B cell (primary cell): Measurements from ENCODE around the gene CCDC9B. TPM values are rescaled to one million over a fixed set of nuclear protein-coding genes. Genes with fewer than 3 reads are reported as not detected.

Experiments used
- ATAC-seq: fragments of 200-7000 bp; cut with Tn5 transposase; one replicate; pipeline ENCODE4 v1.10.0; 2021; ENCODE audit warnings: low read depth, mild to moderate bottlenecking, moderate number of reproducible peaks, moderate library complexity
- CTCF ChIA-PET: fragments of 350-600 bp; sonication (Branson Sonifier 250); formaldehyde crosslinking; loops from one replicate; lab custom pipeline; 2021; ENCODE audit warnings: antibody characterized with exemption, inconsistent platforms; lab: Charles Lee
- POLR2A ChIA-PET: fragments of 350-600 bp; sonication (Branson Sonifier 250); formaldehyde crosslinking; loops from one replicate; lab custom pipeline; 2021; ENCODE audit warnings: antibody characterized with exemption; lab: Charles Lee
- DNase-seq: peaks from one replicate; pipeline ENCODE4 v3.0.0; 2013
- H2AFZ ChIP-seq: 2 replicates; pipeline ENCODE4 v1.6.1; 2012; ENCODE audit warnings: mild to moderate bottlenecking, low read depth, low read length; ENCODE audit not compliant: insufficient read depth, poor library complexity, severe bottlenecking
- H3K27ac ChIP-seq, 2 donors: 1 replicate in 1 of 2; 2 replicates in 1 of 2; pipeline ENCODE4 v1.5.1; 2012 to 2013; ENCODE audit warnings: low read length in 2 of 2, mild to moderate bottlenecking in 2 of 2, moderate library complexity in 1 of 2
- H3K27me3 ChIP-seq, 4 experiments: fragments of 200-600 bp in 1 of 4; sonication (generic) in 1 of 4; replicated peaks in 1 of 4; 1 replicate in 2 of 4; 2 replicates in 2 of 4; pipeline versions ENCODE4 v1.6.1 to v1.7.0; 2013 to 2016; ENCODE audit warnings: low read length in 3 of 4, mild to moderate bottlenecking in 2 of 4, mixed read lengths in 1 of 4, moderate library complexity in 1 of 4; ENCODE audit not compliant: insufficient read depth in 4 of 4, control insufficient read depth in 3 of 4; ENCODE audit errors: control extremely low read depth in 1 of 4
- H3K36me3 ChIP-seq, 2 experiments: replicated peaks in 1 of 2; 1 replicate in 1 of 2; 2 replicates in 1 of 2; pipeline versions ENCODE4 v1.6.1 to v1.7.1; 2013; ENCODE audit warnings: low read length in 1 of 2; ENCODE audit not compliant: insufficient read depth in 2 of 2, control insufficient read depth in 1 of 2; ENCODE audit errors: control extremely low read depth in 1 of 2, extremely low read depth in 1 of 2
- H3K4me1 ChIP-seq, 2 donors: fragments of 200-600 bp in 1 of 2; sonication (generic) in 1 of 2; 1 replicate in 1 of 2; 2 replicates in 1 of 2; pipeline versions ENCODE4 v1.5.1 to v1.6.1; 2013 to 2017; ENCODE audit warnings: low read length in 2 of 2; ENCODE audit not compliant: control insufficient read depth in 2 of 2, insufficient read depth in 2 of 2
- H3K4me2 ChIP-seq: replicated peaks from 2 replicates; pipeline ENCODE3; 2012; ENCODE audit warnings: mild to moderate bottlenecking, low read depth, low read length; ENCODE audit not compliant: poor library complexity, severe bottlenecking
- H3K4me3 ChIP-seq, 5 experiments: fragments of 200-600 bp in 1 of 5; sonication (generic) in 1 of 5; 1 replicate in 3 of 5; 2 replicates in 2 of 5; pipeline versions ENCODE4 v1.5.1 to v1.7.0; 2011 to 2016; ENCODE audit warnings: low read length in 4 of 5, mild to moderate bottlenecking in 4 of 5, low read depth in 2 of 5, control low read depth in 1 of 5, moderate library complexity in 1 of 5; ENCODE audit not compliant: insufficient read depth in 1 of 5; ENCODE audit errors: control extremely low read depth in 1 of 5, extremely low read depth in 1 of 5
- H3K79me2 ChIP-seq: fragments of 200-600 bp; sonication (generic); one replicate; pipeline ENCODE4 v1.6.0; 2016; ENCODE audit warnings: low read length; ENCODE audit not compliant: control insufficient read depth, insufficient read depth
- H3K9ac ChIP-seq: fragments of 200-600 bp; sonication (generic); 2 replicates; pipeline ENCODE4 v1.6.1; 2017; ENCODE audit warnings: mild to moderate bottlenecking, low read length, moderate library complexity
- H3K9me3 ChIP-seq, 3 donors: one replicate each; pipeline versions ENCODE4 v1.6.1 to v1.7.1; 2013; ENCODE audit warnings: low read length in 2 of 3; ENCODE audit not compliant: control insufficient read depth in 2 of 3, insufficient read depth in 1 of 3; ENCODE audit errors: control extremely low read depth in 1 of 3
- H4K20me1 ChIP-seq: 2 replicates; pipeline ENCODE4 v1.6.0; 2012; ENCODE audit warnings: mild to moderate bottlenecking, low read length; ENCODE audit not compliant: insufficient read depth, control insufficient read depth, poor library complexity, severe bottlenecking
- H3K27ac Mint-ChIP-seq: one replicate; pipeline ENCODE4 v1.8.0; 2021; ENCODE audit warnings: mixed read lengths
- H3K27me3 Mint-ChIP-seq: one replicate; pipeline ENCODE4 v1.8.0; 2021; ENCODE audit warnings: mixed read lengths
- H3K4me1 Mint-ChIP-seq: one replicate; pipeline ENCODE4 v1.8.0; 2021; ENCODE audit warnings: mixed read lengths
- H3K4me3 Mint-ChIP-seq: one replicate; pipeline ENCODE4 v1.8.0; 2021; ENCODE audit warnings: mixed read lengths
- H3K9me3 Mint-ChIP-seq: one replicate; pipeline ENCODE4 v1.8.0; 2022; ENCODE audit warnings: mixed read lengths; ENCODE audit not compliant: insufficient read depth
- EZH2 ChIP-seq: IDR thresholded peaks from 2 replicates; pipeline ENCODE4 v1.6.1; 2012; ENCODE audit warnings: borderline replicate concordance, low read depth, mild to moderate bottlenecking, moderate library complexity, low read length; ENCODE audit not compliant: insufficient read depth, poor library complexity, severe bottlenecking
- WGBS: methylation state at CpG from one replicate; pipeline ENCODE4 v1.1.5; 2013; ENCODE audit warnings: missing lambda C conversion rate; ENCODE audit not compliant: insufficient coverage; 5-methylcytosine and 5-hydroxymethylcytosine counted together
- intact Hi-C: fragments of 100-400 bp; cut with micrococcal nuclease; formaldehyde crosslinking; loops from one replicate; pipeline ENCODE4 v1.10.0; 2022
- polyA plus RNA-seq: library from polyadenylated mRNA; depleted of rRNA; stranded (reverse); fragments of >200 nt; gene quantifications from 2 replicates; pipeline ENCODE4 v1.2.3, GENCODE V29; 2012
- total RNA-seq, 2 donors: library from RNA; stranded (reverse); fragments of 120-200 nt in 1 of 2; gene quantifications; 1 replicate in 1 of 2; 2 replicates in 1 of 2; pipeline versions ENCODE4 v1.2.3 to v1.2.4, GENCODE V29; 2013 to 2022
- TF ChIP-seq, protein P1 (sequence below): fragments of 200-600 bp; IDR thresholded peaks from one replicate; pipeline ENCODE4 v1.8.0; 2022; ENCODE audit warnings: antibody characterized with exemption, mild to moderate bottlenecking

Gene CCDC9B
- total and polyA plus RNA-seq, 2 donors (not counting 1 experiment from before 2014, with no cell fraction given): 1.6 to 2.4 TPM

DNA sequence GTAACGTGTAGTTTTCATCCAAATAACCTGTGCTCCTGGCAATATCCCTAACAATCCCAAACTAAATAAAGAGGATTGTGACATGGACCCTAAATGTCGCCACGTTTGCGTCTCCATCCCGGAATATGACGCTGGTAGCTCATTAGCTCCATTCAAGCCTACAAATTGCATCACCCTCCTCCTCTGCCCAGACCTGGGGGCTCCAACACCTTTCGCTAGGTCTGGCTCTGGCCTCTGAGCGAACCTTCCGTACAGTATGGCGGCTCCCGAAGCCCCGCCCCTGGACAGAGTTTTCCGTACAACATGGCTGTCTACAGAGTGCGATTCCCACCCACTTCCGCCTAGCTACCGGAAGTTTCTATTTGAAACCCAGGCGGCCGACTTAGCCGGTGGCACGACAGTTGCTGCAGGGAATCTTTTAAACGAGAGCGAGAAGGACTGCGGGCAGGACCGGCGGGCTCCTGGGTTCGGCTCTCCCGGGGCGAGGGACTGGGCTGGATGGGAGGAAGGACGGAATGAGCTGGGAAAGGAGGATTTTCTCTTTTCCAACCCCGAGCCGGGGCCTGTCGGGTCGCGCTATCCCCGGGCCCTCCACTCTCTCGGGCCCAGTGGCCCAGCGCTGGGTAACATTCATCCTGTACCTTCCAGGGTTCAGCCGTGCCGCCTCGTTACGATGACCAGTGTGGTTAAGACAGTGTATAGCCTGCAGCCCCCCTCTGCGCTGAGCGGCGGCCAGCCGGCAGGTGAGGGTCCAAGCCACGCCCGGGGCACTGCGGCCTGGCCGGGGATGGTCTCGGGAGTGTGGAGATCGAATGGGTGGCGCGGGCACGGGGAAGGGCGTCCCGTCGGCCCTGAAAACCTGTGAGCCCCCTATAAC is 42.1 kb upstream of the CCDC9B start, which contains the start of gene KNSTRN:
Gene KNSTRN (plus strand): TSS at position 142 of the 877 bp plus-strand sequence. CDS start 115 bp downstream, at position 257.
- Mint-ChIP-seq H3K4me3 (peak within 1 kb of the TSS; percentile 98), H3K27ac (peak within 1 kb of the TSS; percentile 82), H3K4me1 (peaks cover 12% of the 10 kb centered on the region), H3K9me3 (no peaks in the 10 kb centered on the region), H3K27me3 (no peaks in the 10 kb centered on the region)
- peaks cover 11% of the 10 kb centered on the region for H3K79me2 ChIP-seq
- 9% methylated on average over 52 of the region's 57 CpGs for WGBS
- ChIA-PET CTCF (interaction anchor here (0.7 to 2.9 kb wide), 12 partner anchors 11 to 1390 kb away, joined by 3 to 14 read pairs (median 3); partner anchors contain the start of gene INAFM2), POLR2A (interaction anchor here (1.1 kb wide), 2 partner anchors 15 to 23 kb away, joined by 3 to 8 read pairs; partner anchors contain the start of gene IVD)
- H3K27me3 ChIP-seq: no peaks in the 10 kb centered on the region
- H3K4me1 ChIP-seq: peaks cover 6 to 13% of the 10 kb centered on the region in 2 donors
- peak within 1 kb of the TSS; percentile 53 to 89 (median 84) for H3K4me3 ChIP-seq
- H3K4me2 ChIP-seq: peak within 1 kb of the TSS; percentile 94
- ATAC-seq (peak; percentile 100), DNase-seq (peak; percentile 93)
- H3K9me3 ChIP-seq: no peaks in the 10 kb centered on the region
- peak within 1 kb of the TSS in 1 of 2 donors; percentile 40 for H3K27ac ChIP-seq
- H3K9ac ChIP-seq: peak within 1 kb of the TSS; percentile 83
- no peaks in the 10 kb centered on the region for H4K20me1 ChIP-seq
- intact Hi-C loops: loop anchor here (1.0 to 5.0 kb wide), 6 partner anchors 15 to 899 kb away; partner anchors contain the start of genes BAHD1, DISP2, INAFM2 and IVD
- TF ChIP-seq, protein P1, sequence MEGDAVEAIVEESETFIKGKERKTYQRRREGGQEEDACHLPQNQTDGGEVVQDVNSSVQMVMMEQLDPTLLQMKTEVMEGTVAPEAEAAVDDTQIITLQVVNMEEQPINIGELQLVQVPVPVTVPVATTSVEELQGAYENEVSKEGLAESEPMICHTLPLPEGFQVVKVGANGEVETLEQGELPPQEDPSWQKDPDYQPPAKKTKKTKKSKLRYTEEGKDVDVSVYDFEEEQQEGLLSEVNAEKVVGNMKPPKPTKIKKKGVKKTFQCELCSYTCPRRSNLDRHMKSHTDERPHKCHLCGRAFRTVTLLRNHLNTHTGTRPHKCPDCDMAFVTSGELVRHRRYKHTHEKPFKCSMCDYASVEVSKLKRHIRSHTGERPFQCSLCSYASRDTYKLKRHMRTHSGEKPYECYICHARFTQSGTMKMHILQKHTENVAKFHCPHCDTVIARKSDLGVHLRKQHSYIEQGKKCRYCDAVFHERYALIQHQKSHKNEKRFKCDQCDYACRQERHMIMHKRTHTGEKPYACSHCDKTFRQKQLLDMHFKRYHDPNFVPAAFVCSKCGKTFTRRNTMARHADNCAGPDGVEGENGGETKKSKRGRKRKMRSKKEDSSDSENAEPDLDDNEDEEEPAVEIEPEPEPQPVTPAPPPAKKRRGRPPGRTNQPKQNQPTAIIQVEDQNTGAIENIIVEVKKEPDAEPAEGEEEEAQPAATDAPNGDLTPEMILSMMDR: no peak
- no peak for TF ChIP-seq EZH2
- peak within 1 kb of the TSS; percentile 96 for H2AFZ ChIP-seq
- peaks cover 3 to 14% of the 10 kb centered on the region in 2 experiments for H3K36me3 ChIP-seq
